Endothelial cell (in vitro differentiated cells): ENCODE data around the gene TRAM2. TPM values are rescaled to one million over a fixed set of nuclear protein-coding genes. Genes with fewer than 3 reads are reported as not detected.
A peak's percentile ranks its signal among the peaks of the same experiment; 100 is the strongest.

Experiments used
- DNase-seq: peaks from one replicate; pipeline ENCODE4 v3.0.0; 2021; ENCODE audit warnings: low spot score
- H3K27ac Mint-ChIP-seq: one replicate; pipeline ENCODE4 v1.8.0; 2021; ENCODE audit warnings: mixed read lengths, inconsistent platforms; ENCODE audit not compliant: unreplicated experiment
- H3K27me3 Mint-ChIP-seq: one replicate; pipeline ENCODE4 v1.8.0; 2021; ENCODE audit warnings: mild to moderate bottlenecking, moderate library complexity, mixed read lengths, inconsistent platforms; ENCODE audit not compliant: unreplicated experiment
- H3K36me3 Mint-ChIP-seq: one replicate; pipeline ENCODE4 v1.8.0; 2021; ENCODE audit warnings: mild to moderate bottlenecking, low read depth, mixed read lengths, inconsistent platforms; ENCODE audit not compliant: unreplicated experiment
- H3K4me1 Mint-ChIP-seq: one replicate; pipeline ENCODE4 v1.8.0; 2021; ENCODE audit warnings: mild to moderate bottlenecking, mixed read lengths, inconsistent platforms; ENCODE audit not compliant: unreplicated experiment
- H3K4me3 Mint-ChIP-seq: one replicate; pipeline ENCODE4 v1.8.0; 2021; ENCODE audit warnings: mild to moderate bottlenecking, mixed read lengths, inconsistent platforms; ENCODE audit not compliant: unreplicated experiment
- H3K9me3 Mint-ChIP-seq: one replicate; pipeline ENCODE4 v1.8.0; 2021; ENCODE audit warnings: mixed read lengths, inconsistent platforms; ENCODE audit not compliant: unreplicated experiment
- CTCF ChIP-seq: fragments of 200-600 bp; sonication (generic); IDR thresholded peaks from one replicate; pipeline ENCODE4 v1.5.0; 2021; ENCODE audit warnings: antibody characterized with exemption; ENCODE audit not compliant: unreplicated experiment
- total RNA-seq: library from RNA; stranded (reverse); fragmentation: NEBNext Ultra II Directional; extraction: Animal tissue kit (Norgen Biotek cat#: 25700); gene quantifications from one replicate; pipeline ENCODE4 v1.2.1, GENCODE V29; 2021; ENCODE audit not compliant: unreplicated experiment

TRAM2 gene
- total RNA-seq, 1 donor from 2014 or later = 29.4 TPM

GRCh38 chr6:52522655-52523054 lies 54.2 kb downstream of the TRAM2 start:
- peak overlapping the region; percentile 74 for H3K27ac Mint-ChIP-seq
- no peak for DNase-seq
- peaks cover 13% of the 10 kb centered on the region for H3K36me3 Mint-ChIP-seq
- H3K27me3 Mint-ChIP-seq = peaks cover 4% of the 10 kb centered on the region
- H3K4me3 Mint-ChIP-seq = peak overlapping the region; percentile 44
- peaks cover 37% of the 10 kb centered on the region for H3K4me1 Mint-ChIP-seq
- no peak for TF ChIP-seq CTCF
- no peaks in the 10 kb centered on the region for H3K9me3 Mint-ChIP-seq

- peak overlapping the region; percentile 74 for H3K27ac Mint-ChIP-seq
- peak overlapping the region; percentile 44 for H3K4me3 Mint-ChIP-seq
- H3K9me3 Mint-ChIP-seq = no peaks in the 10 kb centered on the region
- DNase-seq = no peak
- TF ChIP-seq CTCF = no peak
- H3K27me3 Mint-ChIP-seq = peaks cover 4% of the 10 kb centered on the region
- peaks cover 40% of the 10 kb centered on the region for H3K4me1 Mint-ChIP-seq
- peaks cover 13% of the 10 kb centered on the region for H3K36me3 Mint-ChIP-seq
Measured at GRCh38 chr6:52522151-52522626, 54.7 kb downstream of the TRAM2 start.

- Mint-ChIP-seq H3K27me3 (peaks cover 4% of the 10 kb centered on the region), H3K9me3 (no peaks in the 10 kb centered on the region), H3K27ac (no peak overlapping the region), H3K4me1 (peaks cover 53% of the 10 kb centered on the region), H3K36me3 (peaks cover 9% of the 10 kb centered on the region), H3K4me3 (no peak overlapping the region)
- no peak for DNase-seq
- TF ChIP-seq CTCF = no peak
Measured at GRCh38 chr6:52519618-52520017, 57.2 kb downstream of the TRAM2 start.

GRCh38 chr6:52518279-52518945 lies 58.4 kb downstream of the TRAM2 start:
- Mint-ChIP-seq H3K4me3 (no peak overlapping the region), H3K9me3 (no peaks in the 10 kb centered on the region), H3K27ac (peak overlapping the region; percentile 75), H3K36me3 (peaks cover 12% of the 10 kb centered on the region), H3K4me1 (peaks cover 57% of the 10 kb centered on the region), H3K27me3 (peaks cover 4% of the 10 kb centered on the region)
- TF ChIP-seq CTCF = no peak
- no peak for DNase-seq

- Mint-ChIP-seq H3K9me3 (no peaks in the 10 kb centered on the region), H3K4me1 (peaks cover 57% of the 10 kb centered on the region), H3K36me3 (peaks cover 15% of the 10 kb centered on the region), H3K27ac (peak overlapping the region; percentile 75), H3K4me3 (no peak overlapping the region), H3K27me3 (peaks cover 4% of the 10 kb centered on the region)
- peak; percentile 17 for DNase-seq
- no peak for TF ChIP-seq CTCF
Measured at GRCh38 chr6:52517502-52518278, 59.2 kb downstream of the TRAM2 start.
